ENCODE results near the gene RPN2. TPM values are rescaled to one million over a fixed set of nuclear protein-coding genes. Genes with fewer than 3 reads are reported as not detected.

Gene RPN2
- polyA plus RNA-seq, 1 donor from 2014 or later = 196 TPM

- no peak overlapping the region for H3K27ac Mint-ChIP-seq
- H3K27me3 Mint-ChIP-seq = peaks cover 6% of the 10 kb centered on the region
- peaks cover 0 to 2% (median 0%) of the 10 kb centered on the region in 3 donors for H3K4me1 Mint-ChIP-seq
- peaks cover 3% of the 10 kb centered on the region for H3K36me3 Mint-ChIP-seq
- H3K4me3 Mint-ChIP-seq = no peak overlapping the region
- H3K9me3 Mint-ChIP-seq = peaks cover 0 to 5% (median 2%) of the 10 kb centered on the region in 3 donors
Observed at GRCh38 chr20:37253087-37253486, 74.0 kb downstream of the RPN2 start.

GRCh38 chr20:37254114-37254878 lies 75.2 kb downstream of the RPN2 start:
- H3K4me3 Mint-ChIP-seq = no peak overlapping the region
- H3K27me3 Mint-ChIP-seq = peaks cover 6% of the 10 kb centered on the region
- H3K36me3 Mint-ChIP-seq = peaks cover 3% of the 10 kb centered on the region
- H3K9me3 Mint-ChIP-seq = peaks cover 0 to 5% (median 2%) of the 10 kb centered on the region in 3 donors
- no peak overlapping the region for H3K27ac Mint-ChIP-seq
- H3K4me1 Mint-ChIP-seq = peaks cover 0 to 2% (median 0%) of the 10 kb centered on the region in 3 donors

GRCh38 chr20:37256286-37256685 lies 77.2 kb downstream of the RPN2 start:
- Mint-ChIP-seq H3K9me3 (peaks cover 0 to 5% (median 2%) of the 10 kb centered on the region in 3 donors), H3K4me1 (no peaks in the 10 kb centered on the region), H3K27me3 (peaks cover 6% of the 10 kb centered on the region)

GRCh38 chr20:37257530-37257929 lies 78.4 kb downstream of the RPN2 start:
- H3K27ac Mint-ChIP-seq = no peak overlapping the region
- H3K36me3 Mint-ChIP-seq = peaks cover 3% of the 10 kb centered on the region
- peaks cover 6% of the 10 kb centered on the region for H3K27me3 Mint-ChIP-seq
- H3K4me3 Mint-ChIP-seq = no peak overlapping the region
- H3K4me1 Mint-ChIP-seq = no peaks in the 10 kb centered on the region
- H3K9me3 Mint-ChIP-seq = peaks cover 0 to 5% (median 2%) of the 10 kb centered on the region in 3 donors

More at GRCh38 chr20:37256286-37256685, 77.2 kb downstream of the RPN2 start:
- Mint-ChIP-seq H3K36me3 (peaks cover 3% of the 10 kb centered on the region), H3K27ac (no peak overlapping the region), H3K4me3 (no peak overlapping the region)

GRCh38 chr20:37257988-37258387 lies 78.9 kb downstream of the RPN2 start:
- Mint-ChIP-seq H3K4me1 (no peaks in the 10 kb centered on the region), H3K9me3 (peaks cover 0 to 5% (median 2%) of the 10 kb centered on the region in 3 donors), H3K27ac (no peak overlapping the region), H3K27me3 (peaks cover 6% of the 10 kb centered on the region), H3K4me3 (no peak overlapping the region), H3K36me3 (peaks cover 3% of the 10 kb centered on the region)

GRCh38 chr20:37259031-37259430 lies 79.9 kb downstream of the RPN2 start:
- peaks cover 6% of the 10 kb centered on the region for H3K27me3 Mint-ChIP-seq
- no peak overlapping the region for H3K4me3 Mint-ChIP-seq
- H3K36me3 Mint-ChIP-seq = peaks cover 3% of the 10 kb centered on the region
- no peak overlapping the region for H3K27ac Mint-ChIP-seq
- H3K9me3 Mint-ChIP-seq = peaks cover 0 to 5% (median 1%) of the 10 kb centered on the region in 3 donors
- H3K4me1 Mint-ChIP-seq = no peaks in the 10 kb centered on the region

- Mint-ChIP-seq H3K27me3 (peaks cover 2% of the 10 kb centered on the region), H3K9me3 (no peaks in the 10 kb centered on the region), H3K36me3 (peaks cover 1% of the 10 kb centered on the region), H3K4me1 (peaks cover 0 to 2% (median 1%) of the 10 kb centered on the region in 3 donors), H3K27ac (peak overlapping the region in 1 of 3 donors; percentile 76), H3K4me3 (no peak overlapping the region)
Observed at GRCh38 chr20:37259865-37260264, 80.7 kb downstream of the RPN2 start.

- H3K4me3 Mint-ChIP-seq = peak overlapping the region in 1 of 4 donors; percentile 24
- H3K36me3 Mint-ChIP-seq = peaks cover 1% of the 10 kb centered on the region
- peaks cover 2% of the 10 kb centered on the region for H3K27me3 Mint-ChIP-seq
- H3K4me1 Mint-ChIP-seq = peaks cover 2 to 6% (median 6%) of the 10 kb centered on the region in 3 donors
- H3K27ac Mint-ChIP-seq = no peak overlapping the region
- no peaks in the 10 kb centered on the region for H3K9me3 Mint-ChIP-seq
Observed at GRCh38 chr20:37260923-37261322, 81.8 kb downstream of the RPN2 start.

GRCh38 chr20:37261714-37262113 lies 82.6 kb downstream of the RPN2 start, which contains the start of gene GHRH:
GHRH (minus strand) TSS chr20:37261814; CDS start chr20:37256889, 4,925 bp downstream.
- H3K4me3 Mint-ChIP-seq = peak within 1 kb of the TSS in 1 of 4 donors; percentile 24
- no peaks in the 10 kb centered on the region for H3K36me3 Mint-ChIP-seq

GRCh38 chr20:37262505-37262904 lies 83.4 kb downstream of the RPN2 start:
- H3K27me3 Mint-ChIP-seq = peaks cover 2% of the 10 kb centered on the region

More at GRCh38 chr20:37261714-37262113, 82.6 kb downstream of the RPN2 start, which contains the start of gene GHRH:
- peaks cover 2 to 6% (median 6%) of the 10 kb centered on the region in 3 donors for H3K4me1 Mint-ChIP-seq
- peaks cover 2% of the 10 kb centered on the region for H3K27me3 Mint-ChIP-seq
- no peaks in the 10 kb centered on the region for H3K9me3 Mint-ChIP-seq
- H3K27ac Mint-ChIP-seq = no peak within 1 kb of the TSS

GRCh38 chr20:37263686-37264085 lies 84.6 kb downstream of the RPN2 start:
- peaks cover 2 to 13% (median 6%) of the 10 kb centered on the region in 3 donors for H3K4me1 Mint-ChIP-seq
- no peaks in the 10 kb centered on the region for H3K36me3 Mint-ChIP-seq
- H3K4me3 Mint-ChIP-seq = no peak overlapping the region
- H3K27ac Mint-ChIP-seq = no peak overlapping the region
- H3K9me3 Mint-ChIP-seq = no peaks in the 10 kb centered on the region
- no peaks in the 10 kb centered on the region for H3K27me3 Mint-ChIP-seq

More at GRCh38 chr20:37262505-37262904, 83.4 kb downstream of the RPN2 start:
- peaks cover 2 to 13% (median 6%) of the 10 kb centered on the region in 3 donors for H3K4me1 Mint-ChIP-seq
- no peak overlapping the region for H3K27ac Mint-ChIP-seq
- H3K9me3 Mint-ChIP-seq = no peaks in the 10 kb centered on the region
- H3K4me3 Mint-ChIP-seq = no peak overlapping the region
- H3K36me3 Mint-ChIP-seq = no peaks in the 10 kb centered on the region

- no peaks in the 10 kb centered on the region for H3K36me3 Mint-ChIP-seq
- H3K4me3 Mint-ChIP-seq = peak overlapping the region in 1 of 4 donors; percentile 79
- no peak overlapping the region for H3K27ac Mint-ChIP-seq
- peaks cover 7 to 19% (median 10%) of the 10 kb centered on the region in 3 donors for H3K4me1 Mint-ChIP-seq
- no peaks in the 10 kb centered on the region for H3K9me3 Mint-ChIP-seq
- no peaks in the 10 kb centered on the region for H3K27me3 Mint-ChIP-seq
Observed at GRCh38 chr20:37265152-37265551, 86.0 kb downstream of the RPN2 start.

GRCh38 chr20:37266940-37267666 lies 88.0 kb downstream of the RPN2 start:
- H3K4me1 Mint-ChIP-seq = peaks cover 16 to 34% (median 17%) of the 10 kb centered on the region in 3 donors
- no peak overlapping the region for H3K4me3 Mint-ChIP-seq
- no peaks in the 10 kb centered on the region for H3K27me3 Mint-ChIP-seq
- H3K9me3 Mint-ChIP-seq = no peaks in the 10 kb centered on the region
- H3K36me3 Mint-ChIP-seq = no peaks in the 10 kb centered on the region
- H3K27ac Mint-ChIP-seq = no peak overlapping the region

- Mint-ChIP-seq H3K4me1 (peaks cover 16 to 37% (median 18%) of the 10 kb centered on the region in 3 donors), H3K36me3 (no peaks in the 10 kb centered on the region), H3K27me3 (no peaks in the 10 kb centered on the region), H3K4me3 (no peak overlapping the region), H3K27ac (no peak overlapping the region), H3K9me3 (no peaks in the 10 kb centered on the region)
Observed at GRCh38 chr20:37267667-37268313, 88.7 kb downstream of the RPN2 start.

Measured in IgD-negative memory B cell (primary cell).